ENCODE data around the gene KSR1. TPM values are rescaled to one million over a fixed set of nuclear protein-coding genes. Genes with fewer than 3 reads are reported as not detected.
"Not testable (repeated sequence)": the region's sequence is repeated elsewhere in the genome, so short reads cannot be mapped to it uniquely, and the experiment has no call there.

KSR1 gene
- total RNA-seq, 1 experiment from 2014 or later: 41.7 TPM

DNA sequence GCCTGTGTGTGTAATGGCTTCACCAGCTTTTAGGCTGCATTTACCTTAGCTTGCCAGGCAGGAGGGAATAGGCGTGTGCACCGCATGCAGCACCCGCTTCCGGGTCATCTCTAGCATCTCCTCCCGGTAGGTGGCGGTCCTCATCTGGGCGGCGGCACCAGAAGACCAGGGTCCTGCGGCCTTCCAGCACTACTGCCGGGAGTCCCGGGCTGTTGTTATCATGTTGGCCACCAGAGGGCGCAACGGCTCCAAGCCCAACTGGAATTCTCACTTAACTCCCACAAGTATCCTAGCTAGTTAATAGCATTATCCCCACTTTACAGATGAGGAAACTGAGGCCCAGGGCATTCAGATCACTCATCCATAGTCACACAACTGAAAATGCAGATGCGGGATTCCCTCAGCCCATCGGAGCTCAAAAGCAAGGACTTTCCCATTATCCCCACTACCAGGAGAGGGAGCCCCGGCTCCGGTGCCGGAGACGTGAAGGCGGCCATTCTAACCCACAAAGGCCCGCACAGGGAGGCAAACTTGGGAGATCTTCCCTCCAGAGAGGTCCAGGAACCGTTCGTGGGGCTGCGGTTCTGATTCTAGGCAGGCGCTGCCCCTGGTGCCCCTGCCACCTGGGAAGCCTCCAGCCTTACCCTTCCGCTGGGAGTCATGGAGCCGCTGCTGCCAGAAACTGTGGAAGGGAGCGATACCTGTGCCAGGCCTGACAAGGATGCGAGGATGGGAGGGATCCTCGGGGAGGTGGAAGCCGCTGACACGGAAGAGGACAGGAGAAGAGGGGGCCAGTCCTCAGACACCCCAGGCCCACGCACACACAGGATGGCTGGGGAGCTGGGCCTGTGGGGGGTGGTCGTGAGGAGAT is 198.6 kb downstream of the KSR1 start:
- no peaks in the 10 kb centered on the region for H3K9me3 ChIP-seq (ENCODE audit: low read depth, low read length, poor library complexity, severe bottlenecking)
- peak; percentile 77 for DNase-seq (ENCODE audit: low spot score)
- no peak overlapping the region for H3K27ac ChIP-seq (ENCODE audit: low read depth, low read length, poor library complexity, severe bottlenecking)
- H3K4me3 ChIP-seq (ENCODE audit: low read depth, low read length, poor library complexity, severe bottlenecking): no peak overlapping the region
- no TSS peak for BruUV-seq (replicated peaks)
- H3K4me1 ChIP-seq (ENCODE audit: insufficient read depth, low read length, poor library complexity, severe bottlenecking): no peaks in the 10 kb centered on the region
- TF ChIP-seq, protein P1, sequence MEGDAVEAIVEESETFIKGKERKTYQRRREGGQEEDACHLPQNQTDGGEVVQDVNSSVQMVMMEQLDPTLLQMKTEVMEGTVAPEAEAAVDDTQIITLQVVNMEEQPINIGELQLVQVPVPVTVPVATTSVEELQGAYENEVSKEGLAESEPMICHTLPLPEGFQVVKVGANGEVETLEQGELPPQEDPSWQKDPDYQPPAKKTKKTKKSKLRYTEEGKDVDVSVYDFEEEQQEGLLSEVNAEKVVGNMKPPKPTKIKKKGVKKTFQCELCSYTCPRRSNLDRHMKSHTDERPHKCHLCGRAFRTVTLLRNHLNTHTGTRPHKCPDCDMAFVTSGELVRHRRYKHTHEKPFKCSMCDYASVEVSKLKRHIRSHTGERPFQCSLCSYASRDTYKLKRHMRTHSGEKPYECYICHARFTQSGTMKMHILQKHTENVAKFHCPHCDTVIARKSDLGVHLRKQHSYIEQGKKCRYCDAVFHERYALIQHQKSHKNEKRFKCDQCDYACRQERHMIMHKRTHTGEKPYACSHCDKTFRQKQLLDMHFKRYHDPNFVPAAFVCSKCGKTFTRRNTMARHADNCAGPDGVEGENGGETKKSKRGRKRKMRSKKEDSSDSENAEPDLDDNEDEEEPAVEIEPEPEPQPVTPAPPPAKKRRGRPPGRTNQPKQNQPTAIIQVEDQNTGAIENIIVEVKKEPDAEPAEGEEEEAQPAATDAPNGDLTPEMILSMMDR (conservative IDR thresholded peaks at IDR 0.05; ENCODE audit: low read depth, low read length): peak; percentile 95
- TF ChIP-seq EZH2 (IDR thresholded peaks at IDR 0.05; ENCODE audit: borderline replicate concordance, low read depth, low read length, poor library complexity, severe bottlenecking): no peak
- ChIA-PET POLR2A (ENCODE audit: low non-redundant PET) (no interaction called here), CTCF (interaction anchor here (0.5 to 1.8 kb wide), 5 partner anchors 101 to 489 kb away, joined by 3 to 15 read pairs (median 5); no protein-coding TSS in a partner anchor)
- no peaks in the 10 kb centered on the region for H3K27me3 ChIP-seq (replicated peaks; ENCODE audit: insufficient read depth, low read depth, low read length, poor library complexity)
- intact Hi-C loops (cut with micrococcal nuclease; ENCODE audit: unreplicated experiment): loop anchor here (1.0 to 5.0 kb wide), 2 partner anchors 101 to 227 kb away; no protein-coding TSS in a partner anchor
- H3K36me3 ChIP-seq (ENCODE audit: insufficient read depth, low read length, poor library complexity, severe bottlenecking): no peaks in the 10 kb centered on the region

DNA sequence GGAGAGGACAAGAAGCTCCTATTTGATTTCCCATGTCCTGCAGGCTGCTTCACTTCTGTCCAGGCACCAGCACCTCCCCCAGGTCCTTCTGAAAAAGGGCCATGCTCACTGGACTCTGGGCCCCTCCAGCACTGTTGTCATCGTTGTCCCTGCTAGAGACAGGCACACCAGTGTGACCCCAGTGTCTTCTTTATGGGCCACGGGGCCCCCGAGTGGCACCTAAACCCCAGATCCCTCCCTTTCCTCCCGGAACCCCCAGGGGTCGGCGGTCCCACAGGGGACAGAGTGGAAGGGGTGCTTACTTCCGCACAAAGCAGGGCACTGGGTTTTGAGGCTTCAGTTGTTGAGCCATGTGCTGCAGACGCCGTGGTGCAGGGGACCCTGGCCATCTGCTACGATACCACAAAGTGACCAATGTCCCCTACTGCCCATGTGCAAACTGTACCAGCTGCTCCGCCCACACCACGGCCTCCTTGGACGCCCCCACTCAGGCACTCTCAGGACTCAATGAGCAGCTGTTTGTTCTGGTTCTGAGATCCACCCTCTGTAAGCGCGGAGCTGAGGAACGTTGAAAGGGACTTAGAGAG is 199.4 kb downstream of the KSR1 start:
- H3K27ac ChIP-seq (ENCODE audit: low read depth, low read length, poor library complexity, severe bottlenecking); H3K27me3 ChIP-seq (replicated peaks; ENCODE audit: insufficient read depth, low read depth, low read length, poor library complexity); intact Hi-C loops (cut with micrococcal nuclease; ENCODE audit: unreplicated experiment); H3K4me3 ChIP-seq (ENCODE audit: low read depth, low read length, poor library complexity, severe bottlenecking); H3K36me3 ChIP-seq (ENCODE audit: insufficient read depth, low read length, poor library complexity, severe bottlenecking); POLR2A ChIA-PET (ENCODE audit: low non-redundant PET); H3K9me3 ChIP-seq (ENCODE audit: low read depth, low read length, poor library complexity, severe bottlenecking); H3K4me1 ChIP-seq (ENCODE audit: insufficient read depth, low read length, poor library complexity, severe bottlenecking); BruUV-seq (replicated peaks); DNase-seq (ENCODE audit: low spot score): not testable (repeated sequence)
- CTCF ChIA-PET: interaction anchor here (0.7 to 1.8 kb wide), 4 partner anchors 101 to 223 kb away, joined by 3 to 15 read pairs (median 4); no protein-coding TSS in a partner anchor

- POLR2A ChIA-PET (ENCODE audit: low non-redundant PET); DNase-seq (ENCODE audit: low spot score); BruUV-seq (replicated peaks); H3K9me3 ChIP-seq (ENCODE audit: low read depth, low read length, poor library complexity, severe bottlenecking); H3K36me3 ChIP-seq (ENCODE audit: insufficient read depth, low read length, poor library complexity, severe bottlenecking); H3K27ac ChIP-seq (ENCODE audit: low read depth, low read length, poor library complexity, severe bottlenecking); H3K4me1 ChIP-seq (ENCODE audit: insufficient read depth, low read length, poor library complexity, severe bottlenecking); H3K4me3 ChIP-seq (ENCODE audit: low read depth, low read length, poor library complexity, severe bottlenecking); intact Hi-C loops (cut with micrococcal nuclease; ENCODE audit: unreplicated experiment); H3K27me3 ChIP-seq (replicated peaks; ENCODE audit: insufficient read depth, low read depth, low read length, poor library complexity): not testable (repeated sequence)
- CTCF ChIA-PET: interaction anchor here (1.0 kb wide), 1 partner anchor 104 kb away, joined by 3 read pairs; no protein-coding TSS in a partner anchor
Observed at GRCh38 chr17:27656620-27657019, 200.4 kb downstream of the KSR1 start.

GRCh38 chr17:27657620-27658019 is 201.4 kb downstream of the KSR1 start:
- TF ChIP-seq EZH2 (IDR thresholded peaks at IDR 0.05; ENCODE audit: borderline replicate concordance, low read depth, low read length, poor library complexity, severe bottlenecking): no peak
- TF ChIP-seq, protein P1 (conservative IDR thresholded peaks at IDR 0.05; ENCODE audit: low read depth, low read length): no peak
- peak; percentile 23 for DNase-seq (ENCODE audit: low spot score)
- intact Hi-C loops (cut with micrococcal nuclease; ENCODE audit: unreplicated experiment): no loop called here
- no peaks in the 10 kb centered on the region for H3K36me3 ChIP-seq (ENCODE audit: insufficient read depth, low read length, poor library complexity, severe bottlenecking)
- no peaks in the 10 kb centered on the region for H3K27me3 ChIP-seq (replicated peaks; ENCODE audit: insufficient read depth, low read depth, low read length, poor library complexity)
- no peaks in the 10 kb centered on the region for H3K9me3 ChIP-seq (ENCODE audit: low read depth, low read length, poor library complexity, severe bottlenecking)
- no peaks in the 10 kb centered on the region for H3K4me1 ChIP-seq (ENCODE audit: insufficient read depth, low read length, poor library complexity, severe bottlenecking)
- H3K4me3 ChIP-seq (ENCODE audit: low read depth, low read length, poor library complexity, severe bottlenecking): no peak overlapping the region
- ChIA-PET CTCF (interaction anchor here (1.0 kb wide), 1 partner anchor 103 kb away, joined by 3 read pairs; no protein-coding TSS in a partner anchor), POLR2A (ENCODE audit: low non-redundant PET) (no interaction called here)
- no peak overlapping the region for H3K27ac ChIP-seq (ENCODE audit: low read depth, low read length, poor library complexity, severe bottlenecking)
- BruUV-seq (replicated peaks): no TSS peak
